Thymus (tissue), 14 donors: ENCODE data around the gene PAN3. TPM values are rescaled to one million over a fixed set of nuclear protein-coding genes. Genes with fewer than 3 reads are reported as not detected.
A peak's percentile ranks its signal among the peaks of the same experiment; 100 is the strongest.

Experiments
- DNase-seq, 9 donors: peaks; one replicate each; pipeline ENCODE4 v3.0.0-alpha.2; 2013; ENCODE audit warnings: low spot score in 9 of 9, low read depth in 6 of 9, missing footprints in 1 of 9
- H3K27ac ChIP-seq, 2 donors: one replicate each; pipeline ENCODE4 v1.5.1; 2013; ENCODE audit warnings: control low read depth in 1 of 2, low read depth in 1 of 2, low read length in 1 of 2, mild to moderate bottlenecking in 1 of 2, moderate library complexity in 1 of 2
- H3K27me3 ChIP-seq, 2 donors: one replicate each; pipeline ENCODE4 v1.5.1; 2013; ENCODE audit warnings: low read length in 1 of 2; ENCODE audit not compliant: control insufficient read depth in 2 of 2, insufficient read depth in 1 of 2
- H3K36me3 ChIP-seq, 2 donors: one replicate each; pipeline ENCODE4 v1.5.1; 2013; ENCODE audit warnings: low read length in 1 of 2, mild to moderate bottlenecking in 1 of 2, moderate library complexity in 1 of 2; ENCODE audit not compliant: control insufficient read depth in 2 of 2, insufficient read depth in 2 of 2
- H3K4me1 ChIP-seq, 2 donors: one replicate each; pipeline ENCODE4 v1.5.1; 2013; ENCODE audit warnings: low read length in 2 of 2; ENCODE audit not compliant: control insufficient read depth in 2 of 2, insufficient read depth in 2 of 2
- H3K4me3 ChIP-seq, 2 donors: one replicate each; pipeline ENCODE4 v1.5.1; 2013; ENCODE audit warnings: low read length in 2 of 2, control low read depth in 1 of 2, mild to moderate bottlenecking in 1 of 2
- H3K9me3 ChIP-seq, 2 donors: one replicate each; pipeline ENCODE4 v1.5.1; 2013; ENCODE audit warnings: low read length in 1 of 2, mild to moderate bottlenecking in 1 of 2; ENCODE audit not compliant: control insufficient read depth in 2 of 2, insufficient read depth in 1 of 2
- WGBS: extraction: QIAGEN DNeasy Blood & Tissue Kit; methylation state at CpG from one replicate; pipeline ENCODE4 v1.1.7; 2013; 5-methylcytosine and 5-hydroxymethylcytosine counted together
- long read RNA-seq, 10 donors: transcript quantifications; one replicate each; lab custom pipeline, GENCODE V29; 2026
- polyA plus RNA-seq: library from polyadenylated mRNA; stranded (reverse); fragments of 200-250 nt; gene quantifications from one replicate; pipeline ENCODE4 v1.2.3, GENCODE V29; 2013
- total RNA-seq: library from RNA; stranded (reverse); fragments of 120-200 nt; gene quantifications from one replicate; pipeline ENCODE4 v1.2.4, GENCODE V29; 2013
- donor health status: healthy.

PAN3 gene
- 22.1 TPM for total RNA-seq
- polyA plus RNA-seq = 46.1 TPM
- long read RNA-seq, donor 1 = 0 reads
- long read RNA-seq, donor 2 = 0 reads
- long read RNA-seq, donor 3, partial matches to known transcripts = 0 of 1 reads
- long read RNA-seq, donor 3, other reads (novel, unspliced or antisense) = 0 of 1 reads
- long read RNA-seq, donor 4 = 0 reads
- long read RNA-seq, donor 5 = 0 reads
- long read RNA-seq, donor 6, partial matches to known transcripts = 0 of 1 reads
- long read RNA-seq, donor 6, other reads (novel, unspliced or antisense) = 0 of 1 reads
- long read RNA-seq, donor 7 = 0 reads
- long read RNA-seq, donor 8 = 0 reads
- long read RNA-seq, donor 9 = 0 reads
- long read RNA-seq, donor 10 = 0 reads

GRCh38 chr13:28138012-28138755 is at the start of gene PAN3:
PAN3 (plus strand) TSS chr13:28138545; CDS start chr13:28138658, 113 bp downstream.
- under 1% methylated on average over 84 of the region's 84 CpGs for WGBS
- DNase-seq = peak; percentile 86 to 97 (median 91)
- H3K27ac ChIP-seq = peak within 1 kb of the TSS; percentile 99 to 100
- no peaks in the 10 kb centered on the region for H3K9me3 ChIP-seq
- peak within 1 kb of the TSS; percentile 61 to 93 for H3K4me3 ChIP-seq
- peaks cover 12 to 20% of the 10 kb centered on the region in 2 donors for H3K4me1 ChIP-seq
- no peaks in the 10 kb centered on the region for H3K36me3 ChIP-seq
- no peaks in the 10 kb centered on the region for H3K27me3 ChIP-seq

GRCh38 chr13:28089065-28089464 is 49.3 kb upstream of the PAN3 start:
- DNase-seq = no peak
- Histone ChIP-seq H3K4me1 (peaks cover 4 to 5% of the 10 kb centered on the region in 2 donors), H3K9me3 (peaks cover 1 to 3% of the 10 kb centered on the region in 2 donors), H3K27ac (no peak overlapping the region), H3K4me3 (no peak overlapping the region), H3K27me3 (no peaks in the 10 kb centered on the region), H3K36me3 (no peaks in the 10 kb centered on the region)
- 85% methylated on average over 1 of the region's 1 CpG for WGBS

GRCh38 chr13:28092431-28092830 is 45.9 kb upstream of the PAN3 start:
- DNase-seq = no peak
- Histone ChIP-seq H3K4me1 (peaks cover 8 to 10% of the 10 kb centered on the region in 2 donors), H3K27ac (no peak overlapping the region), H3K27me3 (peaks cover 0 to under 1% of the 10 kb centered on the region in 2 donors), H3K4me3 (no peak overlapping the region), H3K36me3 (no peaks in the 10 kb centered on the region), H3K9me3 (no peaks in the 10 kb centered on the region)
- 86% methylated on average over 2 of the region's 2 CpGs for WGBS

GRCh38 chr13:28093881-28094280 is 44.5 kb upstream of the PAN3 start:
- 4% methylated on average over 5 of the region's 5 CpGs for WGBS
- H3K36me3 ChIP-seq = no peaks in the 10 kb centered on the region
- H3K27me3 ChIP-seq = peaks cover 6 to 7% of the 10 kb centered on the region in 2 donors
- H3K27ac ChIP-seq = peak overlapping the region in 1 of 2 donors; percentile 46
- no peak overlapping the region for H3K4me3 ChIP-seq
- peaks cover 8 to 10% of the 10 kb centered on the region in 2 donors for H3K4me1 ChIP-seq
- no peaks in the 10 kb centered on the region for H3K9me3 ChIP-seq
- peak in 2 of 9 donors; percentile 17 to 51 for DNase-seq

- peaks cover 8 to 10% of the 10 kb centered on the region in 2 donors for H3K4me1 ChIP-seq
- no peaks in the 10 kb centered on the region for H3K36me3 ChIP-seq
- 35% methylated on average over 4 of the region's 4 CpGs for WGBS
- H3K27ac ChIP-seq = peak overlapping the region; percentile 10 to 31
- no peaks in the 10 kb centered on the region for H3K9me3 ChIP-seq
- peaks cover 7 to 10% of the 10 kb centered on the region in 2 donors for H3K27me3 ChIP-seq
- H3K4me3 ChIP-seq = no peak overlapping the region
- DNase-seq = no peak
Measured at GRCh38 chr13:28094306-28094705, 44.0 kb upstream of the PAN3 start.

GRCh38 chr13:28097503-28097902 is 40.8 kb upstream of the PAN3 start:
- no peak overlapping the region for H3K4me3 ChIP-seq
- peaks cover 0 to 2% of the 10 kb centered on the region in 2 donors for H3K9me3 ChIP-seq
- H3K27ac ChIP-seq = no peak overlapping the region
- no peaks in the 10 kb centered on the region for H3K36me3 ChIP-seq
- peaks cover 27 to 37% of the 10 kb centered on the region in 2 donors for H3K27me3 ChIP-seq
- no peak for DNase-seq
- 77% methylated on average over 3 of the region's 3 CpGs for WGBS
- H3K4me1 ChIP-seq = peaks cover 15 to 17% of the 10 kb centered on the region in 2 donors

GRCh38 chr13:28099396-28100149 is 38.8 kb upstream of the PAN3 start:
- 6% methylated on average over 35 of the region's 35 CpGs for WGBS
- no peaks in the 10 kb centered on the region for H3K36me3 ChIP-seq

GRCh38 chr13:28100150-28101121 is 37.9 kb upstream of the PAN3 start, which contains the start of gene FLT3:
FLT3 (minus strand) TSS chr13:28100576; CDS start chr13:28100510, 66 bp downstream.
- Histone ChIP-seq H3K27me3 (peaks cover 27 to 38% of the 10 kb centered on the region in 2 donors), H3K36me3 (no peaks in the 10 kb centered on the region), H3K27ac (peak within 1 kb of the TSS in 1 of 2 donors; percentile 5), H3K9me3 (peaks cover 0 to 2% of the 10 kb centered on the region in 2 donors), H3K4me3 (peak within 1 kb of the TSS in 1 of 2 donors; percentile 53), H3K4me1 (peaks cover 6 to 7% of the 10 kb centered on the region in 2 donors)
- WGBS = under 1% methylated on average over 106 of the region's 106 CpGs
- DNase-seq = peak in 7 of 9 donors; percentile 34 to 71 (median 42)

More at GRCh38 chr13:28099396-28100149, 38.8 kb upstream of the PAN3 start:
- H3K27ac ChIP-seq = no peak overlapping the region
- peaks cover 27 to 38% of the 10 kb centered on the region in 2 donors for H3K27me3 ChIP-seq
- peaks cover 8 to 9% of the 10 kb centered on the region in 2 donors for H3K4me1 ChIP-seq
- peak overlapping the region in 1 of 2 donors; percentile 53 for H3K4me3 ChIP-seq
- DNase-seq = no peak
- H3K9me3 ChIP-seq = peaks cover 0 to 2% of the 10 kb centered on the region in 2 donors
